Neuronal stem cell (in vitro differentiated cells): ENCODE measurements around the gene CLMN.
A peak's percentile ranks its signal among the peaks of the same experiment; 100 is the strongest.

ENCODE experiments used
- DNase-seq: peaks from one replicate; pipeline ENCODE4 v3.0.0-alpha.2; 2013; ENCODE audit warnings: low spot score
- H2AFZ ChIP-seq: one replicate; pipeline ENCODE4 v1.6.1; 2013; ENCODE audit warnings: mild to moderate bottlenecking, low read length, inconsistent platforms
- H2AK5ac ChIP-seq: 2 replicates; pipeline ENCODE4 v1.6.1; 2013; ENCODE audit warnings: low read depth, mild to moderate bottlenecking, inconsistent platforms, low read length, moderate library complexity, mixed read lengths
- H2BK120ac ChIP-seq: 2 replicates; pipeline ENCODE4 v1.6.1; 2013; ENCODE audit warnings: low read depth, mild to moderate bottlenecking, inconsistent platforms, low read length, moderate library complexity, mixed read lengths
- H2BK12ac ChIP-seq: one replicate; pipeline ENCODE4 v1.6.1; 2013; ENCODE audit warnings: low read length, inconsistent platforms
- H2BK15ac ChIP-seq: 2 replicates; pipeline ENCODE4 v1.6.1; 2013; ENCODE audit warnings: mild to moderate bottlenecking, low read length, inconsistent platforms, mixed read lengths
- H2BK5ac ChIP-seq: one replicate; pipeline ENCODE4 v1.6.1; 2013; ENCODE audit warnings: inconsistent platforms, mild to moderate bottlenecking, low read length, moderate library complexity
- H3K14ac ChIP-seq: one replicate; pipeline ENCODE4 v1.6.1; 2013; ENCODE audit warnings: low read length, inconsistent platforms
- H3K18ac ChIP-seq: 2 replicates; pipeline ENCODE4 v1.6.1; 2013; ENCODE audit warnings: low read length, inconsistent platforms
- H3K23ac ChIP-seq: 2 replicates; pipeline ENCODE4 v1.6.1; 2013; ENCODE audit warnings: low read depth, mild to moderate bottlenecking, mixed read lengths, low read length, inconsistent platforms; ENCODE audit not compliant: poor library complexity
- H3K27ac ChIP-seq: replicated peaks from 3 replicates; pipeline ENCODE4 v1.5.1; 2013; ENCODE audit warnings: low read length, inconsistent platforms
- H3K27me3 ChIP-seq, 3 experiments: 2 replicates each; pipeline ENCODE4 v1.6.1; 2013; ENCODE audit warnings: low read length in 3 of 3, mild to moderate bottlenecking in 2 of 3, inconsistent platforms in 1 of 3, low read depth in 1 of 3, mixed read lengths in 1 of 3, moderate library complexity in 1 of 3; ENCODE audit not compliant: control insufficient read depth in 3 of 3, insufficient read depth in 3 of 3
- H3K36me3 ChIP-seq, 2 donors: replicated peaks in 1 of 2; 2 replicates each; pipeline ENCODE4 v1.6.1; 2013; ENCODE audit warnings: low read length in 2 of 2; ENCODE audit not compliant: control insufficient read depth in 2 of 2, insufficient read depth in 2 of 2
- H3K4ac ChIP-seq: 2 replicates; pipeline ENCODE4 v1.6.1; 2013; ENCODE audit warnings: inconsistent platforms, mild to moderate bottlenecking, low read length, moderate library complexity
- H3K4me1 ChIP-seq, 2 donors: 1 replicate in 1 of 2; 2 replicates in 1 of 2; pipeline ENCODE4 v1.6.1; 2013; ENCODE audit warnings: low read length in 2 of 2, low read depth in 1 of 2; ENCODE audit not compliant: control insufficient read depth in 2 of 2, insufficient read depth in 1 of 2
- H3K4me2 ChIP-seq: one replicate; pipeline ENCODE4 v1.6.1; 2013; ENCODE audit warnings: mild to moderate bottlenecking, low read length, inconsistent platforms; ENCODE audit not compliant: insufficient read depth, poor library complexity, severe bottlenecking
- H3K4me3 ChIP-seq, 2 donors: 2 replicates each; pipeline ENCODE4 v1.5.1; 2013; ENCODE audit warnings: low read length in 2 of 2, mild to moderate bottlenecking in 2 of 2, inconsistent platforms in 1 of 2, moderate library complexity in 1 of 2
- H3K79me1 ChIP-seq: one replicate; pipeline ENCODE4 v1.6.1; 2013; ENCODE audit warnings: low read depth, mild to moderate bottlenecking, inconsistent platforms, low read length, moderate library complexity
- H3K9ac ChIP-seq: one replicate; pipeline ENCODE4 v1.6.1; 2013; ENCODE audit warnings: mild to moderate bottlenecking, low read depth, low read length, inconsistent platforms; ENCODE audit not compliant: poor library complexity
- H3K9me3 ChIP-seq, 2 donors: replicated peaks in 1 of 2; 2 replicates each; pipeline versions ENCODE3 to v1.6.1; 2013; ENCODE audit warnings: low read length in 2 of 2, mild to moderate bottlenecking in 2 of 2, inconsistent platforms in 1 of 2, low read depth in 1 of 2, mixed read lengths in 1 of 2, moderate library complexity in 1 of 2; ENCODE audit not compliant: control insufficient read depth in 2 of 2, insufficient read depth in 1 of 2
- H4K8ac ChIP-seq: one replicate; pipeline ENCODE4 v1.6.1; 2013; ENCODE audit warnings: low read depth, mild to moderate bottlenecking, inconsistent platforms, low read length, moderate library complexity
- H4K91ac ChIP-seq: one replicate; pipeline ENCODE4 v1.6.1; 2013; ENCODE audit warnings: low read length, low read depth, mild to moderate bottlenecking, inconsistent platforms; ENCODE audit not compliant: poor library complexity
- WGBS, 2 donors: extraction: QIAGEN DNeasy Blood & Tissue Kit; methylation state at CpG; one replicate each; pipeline ENCODE4 v1.1.7; 2013; ENCODE audit warnings: missing lambda C conversion rate in 2 of 2, mixed read lengths in 1 of 2; ENCODE audit not compliant: insufficient read length in 2 of 2, insufficient replicate concordance in 1 of 2; ENCODE audit errors: extremely low coverage in 2 of 2; 5-methylcytosine and 5-hydroxymethylcytosine counted together

CLMN gene

GRCh38 chr14:95155045-95155444 is 164.7 kb downstream of the CLMN start:
- no peak overlapping the region for H3K4me2 ChIP-seq
- no peak overlapping the region for H3K27ac ChIP-seq
- DNase-seq = no peak
- no peak overlapping the region for H4K91ac ChIP-seq
- no peak overlapping the region for H2BK15ac ChIP-seq
- peaks cover 2 to 13% of the 10 kb centered on the region in 2 donors for H3K36me3 ChIP-seq
- H2BK12ac ChIP-seq = no peak overlapping the region
- no CpG with 5 or more reads among the region's 12 CpGs for WGBS, 2 donors
- peaks cover 0 to 11% of the 10 kb centered on the region in 2 donors for H3K9me3 ChIP-seq
- no peak overlapping the region for H2AFZ ChIP-seq
- H3K4me3 ChIP-seq = peak overlapping the region in 1 of 2 donors; percentile 3
- H3K14ac ChIP-seq = no peak overlapping the region
- no peak overlapping the region for H3K4ac ChIP-seq
- H3K18ac ChIP-seq = no peak overlapping the region
- H3K27me3 ChIP-seq = no peaks in the 10 kb centered on the region
- peaks cover 5 to 8% of the 10 kb centered on the region in 2 donors for H3K4me1 ChIP-seq
- H2BK120ac ChIP-seq = no peak overlapping the region
- H3K9ac ChIP-seq = no peak overlapping the region
- H2BK5ac ChIP-seq = no peak overlapping the region
- H3K79me1 ChIP-seq = peaks cover 3% of the 10 kb centered on the region
- no peak overlapping the region for H3K23ac ChIP-seq
- no peak overlapping the region for H2AK5ac ChIP-seq
- H4K8ac ChIP-seq = no peak overlapping the region

- Histone ChIP-seq H2BK5ac (no peak overlapping the region), H2AFZ (no peak overlapping the region), H4K8ac (no peak overlapping the region), H3K23ac (no peak overlapping the region), H3K27ac (no peak overlapping the region), H3K14ac (no peak overlapping the region), H3K4me2 (no peak overlapping the region), H3K9me3 (peaks cover 0 to 11% of the 10 kb centered on the region in 2 donors), H3K36me3 (peaks cover 2 to 13% of the 10 kb centered on the region in 2 donors), H4K91ac (no peak overlapping the region), H3K4me3 (no peak overlapping the region), H2BK15ac (no peak overlapping the region), H3K18ac (no peak overlapping the region), H2BK120ac (no peak overlapping the region), H3K4me1 (peaks cover 5 to 8% of the 10 kb centered on the region in 2 donors), H3K9ac (no peak overlapping the region), H2BK12ac (no peak overlapping the region), H3K79me1 (peaks cover 4% of the 10 kb centered on the region), H3K4ac (no peak overlapping the region), H2AK5ac (no peak overlapping the region), H3K27me3 (no peaks in the 10 kb centered on the region)
- no CpG with 5 or more reads among the region's 4 CpGs for WGBS, 2 donors
- DNase-seq = no peak
These were observed 165.8 kb downstream of the CLMN start for GRCh38 chr14:95153866-95154265.

- no peak for DNase-seq
- no peak overlapping the region for H3K4me3 ChIP-seq
- no peak overlapping the region for H2BK5ac ChIP-seq
- no peak overlapping the region for H4K91ac ChIP-seq
- no peak overlapping the region for H2AK5ac ChIP-seq
- H3K14ac ChIP-seq = no peak overlapping the region
- no peak overlapping the region for H3K18ac ChIP-seq
- H2BK12ac ChIP-seq = no peak overlapping the region
- no peaks in the 10 kb centered on the region for H3K27me3 ChIP-seq
- no peak overlapping the region for H4K8ac ChIP-seq
- H3K4me1 ChIP-seq = peaks cover 3 to 5% of the 10 kb centered on the region in 2 donors
- peaks cover 2 to 17% of the 10 kb centered on the region in 2 donors for H3K36me3 ChIP-seq
- no peak overlapping the region for H3K4me2 ChIP-seq
- no peak overlapping the region for H3K23ac ChIP-seq
- H3K79me1 ChIP-seq = peaks cover 5% of the 10 kb centered on the region
- no peak overlapping the region for H2AFZ ChIP-seq
- no peak overlapping the region for H3K27ac ChIP-seq
- H2BK120ac ChIP-seq = no peak overlapping the region
- no peak overlapping the region for H3K4ac ChIP-seq
- no CpG with 5 or more reads among the region's 8 CpGs for WGBS, 2 donors
- peaks cover 0 to 20% of the 10 kb centered on the region in 2 donors for H3K9me3 ChIP-seq
- H2BK15ac ChIP-seq = no peak overlapping the region
- H3K9ac ChIP-seq = no peak overlapping the region
These were observed 168.1 kb downstream of the CLMN start for GRCh38 chr14:95151561-95151960.

GRCh38 chr14:95150910-95151309 is 168.8 kb downstream of the CLMN start:
- Histone ChIP-seq H4K8ac (no peak overlapping the region), H2AK5ac (no peak overlapping the region), H3K18ac (no peak overlapping the region), H3K14ac (no peak overlapping the region), H4K91ac (no peak overlapping the region), H3K9ac (no peak overlapping the region), H2BK15ac (no peak overlapping the region), H2AFZ (no peak overlapping the region), H3K4me2 (no peak overlapping the region), H2BK5ac (no peak overlapping the region), H3K36me3 (peaks cover 2 to 19% of the 10 kb centered on the region in 2 donors), H3K79me1 (peaks cover 5% of the 10 kb centered on the region), H3K23ac (no peak overlapping the region), H3K9me3 (peaks cover 0 to 26% of the 10 kb centered on the region in 2 donors), H3K27me3 (no peaks in the 10 kb centered on the region), H3K4ac (no peak overlapping the region), H2BK120ac (no peak overlapping the region), H3K4me1 (peaks cover 3 to 5% of the 10 kb centered on the region in 2 donors), H3K27ac (no peak overlapping the region), H3K4me3 (no peak overlapping the region), H2BK12ac (no peak overlapping the region)
- no peak for DNase-seq
- no CpG with 5 or more reads among the region's 2 CpGs for WGBS, 2 donors
